ENCODE data around the gene OR6C2.
"Not testable (repeated sequence)": the region's sequence is repeated elsewhere in the genome, so short reads cannot be mapped to it uniquely, and the experiment has no call there.

DNA sequence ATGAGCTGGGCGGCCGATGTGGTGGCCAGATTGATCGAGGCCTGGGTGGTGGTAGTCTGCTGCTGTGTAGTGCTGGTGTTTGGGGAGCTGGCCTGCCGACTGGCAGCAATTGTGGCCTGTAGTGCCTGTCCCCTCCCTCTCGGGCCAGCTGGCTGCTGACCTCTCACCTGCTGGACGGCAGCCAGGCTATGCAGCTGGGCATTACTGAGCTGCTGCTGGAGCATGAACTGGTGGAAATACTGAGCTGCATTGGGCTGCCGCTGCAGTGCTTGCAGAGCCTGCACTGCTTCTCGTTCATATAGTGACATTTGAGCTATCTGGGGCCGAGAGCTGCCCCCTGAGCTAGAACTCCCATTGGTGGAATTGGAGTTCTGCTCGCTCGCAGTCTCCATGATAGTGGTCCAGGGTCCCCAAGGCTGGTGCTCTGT lies 29.5 kb upstream of the OR6C2 start:
- TF ChIP-seq POLR2A (IDR thresholded peaks at IDR 0.05), result not testable (repeated sequence)
- TF ChIP-seq, protein P1, sequence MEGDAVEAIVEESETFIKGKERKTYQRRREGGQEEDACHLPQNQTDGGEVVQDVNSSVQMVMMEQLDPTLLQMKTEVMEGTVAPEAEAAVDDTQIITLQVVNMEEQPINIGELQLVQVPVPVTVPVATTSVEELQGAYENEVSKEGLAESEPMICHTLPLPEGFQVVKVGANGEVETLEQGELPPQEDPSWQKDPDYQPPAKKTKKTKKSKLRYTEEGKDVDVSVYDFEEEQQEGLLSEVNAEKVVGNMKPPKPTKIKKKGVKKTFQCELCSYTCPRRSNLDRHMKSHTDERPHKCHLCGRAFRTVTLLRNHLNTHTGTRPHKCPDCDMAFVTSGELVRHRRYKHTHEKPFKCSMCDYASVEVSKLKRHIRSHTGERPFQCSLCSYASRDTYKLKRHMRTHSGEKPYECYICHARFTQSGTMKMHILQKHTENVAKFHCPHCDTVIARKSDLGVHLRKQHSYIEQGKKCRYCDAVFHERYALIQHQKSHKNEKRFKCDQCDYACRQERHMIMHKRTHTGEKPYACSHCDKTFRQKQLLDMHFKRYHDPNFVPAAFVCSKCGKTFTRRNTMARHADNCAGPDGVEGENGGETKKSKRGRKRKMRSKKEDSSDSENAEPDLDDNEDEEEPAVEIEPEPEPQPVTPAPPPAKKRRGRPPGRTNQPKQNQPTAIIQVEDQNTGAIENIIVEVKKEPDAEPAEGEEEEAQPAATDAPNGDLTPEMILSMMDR (IDR thresholded peaks at IDR 0.05), result not testable (repeated sequence)
